ENCODE data around the gene PDRG1. TPM values are rescaled to one million over a fixed set of nuclear protein-coding genes. Genes with fewer than 3 reads are reported as not detected.
A peak's percentile ranks its signal among the peaks of the same experiment; 100 is the strongest.

PDRG1 gene
- 2.2 and 2.7 TPM in 2 replicates for total RNA-seq

DNA sequence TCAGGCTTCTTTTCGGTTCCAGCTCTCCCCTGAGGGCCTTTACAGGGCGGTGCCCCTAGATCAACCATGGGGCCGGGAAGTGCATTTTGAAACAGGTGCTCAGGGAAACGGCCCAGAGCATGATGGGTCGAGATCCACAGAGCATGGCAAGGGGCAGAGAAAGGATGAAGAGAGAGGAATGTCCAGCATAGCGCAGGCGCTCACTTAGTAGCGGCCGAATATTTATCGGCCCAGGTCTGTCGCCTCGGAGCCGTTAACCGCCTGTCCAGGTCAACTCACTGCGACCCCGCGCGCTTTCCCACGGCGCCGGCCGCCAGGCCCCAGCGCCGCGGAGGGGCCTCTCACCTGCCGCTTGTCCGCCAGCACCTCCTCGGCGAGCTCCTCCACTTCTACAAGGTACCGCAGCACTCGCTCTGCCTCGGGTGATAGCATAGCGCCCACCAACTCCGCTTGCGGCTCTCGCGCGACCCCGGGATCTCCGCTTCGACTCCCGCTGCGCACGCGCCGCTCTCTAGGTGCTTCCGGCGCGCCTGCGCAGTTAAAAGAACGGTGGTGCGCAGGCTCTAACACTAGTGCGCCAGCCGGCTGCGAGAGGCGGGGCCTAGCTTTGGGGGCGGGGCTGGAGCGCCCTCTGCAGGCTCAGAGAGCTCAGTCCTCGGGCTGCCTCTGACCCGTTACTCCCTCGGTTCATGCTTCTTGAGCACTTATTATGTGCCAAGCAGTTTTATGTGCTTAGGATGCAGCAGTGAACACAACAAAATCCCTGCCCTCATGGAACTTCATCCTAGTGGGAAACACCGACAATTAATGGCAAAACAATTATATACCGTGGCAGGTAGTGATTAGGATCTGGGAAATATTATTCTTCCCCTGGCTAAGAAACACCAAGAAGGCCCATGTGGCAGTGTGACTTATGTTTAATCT is at the start of gene PDRG1:
TSS of gene PDRG1 (minus strand) at position 517 of the 924 bp plus-strand sequence. CDS start at position 432, 85 bp downstream.
- Histone ChIP-seq H3K36me3 (ENCODE audit: insufficient read depth, low read length) (peaks cover 23% of the 10 kb centered on the region), H3K9me3 (ENCODE audit: low read depth, low read length) (no peaks in the 10 kb centered on the region), H4K20me1 (ENCODE audit: insufficient read depth, low read length) (peaks cover 13% of the 10 kb centered on the region), H3K27ac (ENCODE audit: low read depth, low read length) (peak within 1 kb of the TSS; percentile 91), H3K4me2 (ENCODE audit: insufficient read depth, low read length) (peak within 1 kb of the TSS; percentile 93), H3K4me3 (ENCODE audit: insufficient read depth, low read length) (peak within 1 kb of the TSS; percentile 99), H3K79me2 (ENCODE audit: insufficient read depth, low read length) (peaks cover 30% of the 10 kb centered on the region), H3K27me3 (ENCODE audit: insufficient read depth, low read length) (no peaks in the 10 kb centered on the region), H2AFZ (ENCODE audit: low read length) (peak within 1 kb of the TSS; percentile 92), H3K4me1 (ENCODE audit: insufficient read depth, low read length) (peaks cover 9% of the 10 kb centered on the region)
- TF ChIP-seq, protein P1, sequence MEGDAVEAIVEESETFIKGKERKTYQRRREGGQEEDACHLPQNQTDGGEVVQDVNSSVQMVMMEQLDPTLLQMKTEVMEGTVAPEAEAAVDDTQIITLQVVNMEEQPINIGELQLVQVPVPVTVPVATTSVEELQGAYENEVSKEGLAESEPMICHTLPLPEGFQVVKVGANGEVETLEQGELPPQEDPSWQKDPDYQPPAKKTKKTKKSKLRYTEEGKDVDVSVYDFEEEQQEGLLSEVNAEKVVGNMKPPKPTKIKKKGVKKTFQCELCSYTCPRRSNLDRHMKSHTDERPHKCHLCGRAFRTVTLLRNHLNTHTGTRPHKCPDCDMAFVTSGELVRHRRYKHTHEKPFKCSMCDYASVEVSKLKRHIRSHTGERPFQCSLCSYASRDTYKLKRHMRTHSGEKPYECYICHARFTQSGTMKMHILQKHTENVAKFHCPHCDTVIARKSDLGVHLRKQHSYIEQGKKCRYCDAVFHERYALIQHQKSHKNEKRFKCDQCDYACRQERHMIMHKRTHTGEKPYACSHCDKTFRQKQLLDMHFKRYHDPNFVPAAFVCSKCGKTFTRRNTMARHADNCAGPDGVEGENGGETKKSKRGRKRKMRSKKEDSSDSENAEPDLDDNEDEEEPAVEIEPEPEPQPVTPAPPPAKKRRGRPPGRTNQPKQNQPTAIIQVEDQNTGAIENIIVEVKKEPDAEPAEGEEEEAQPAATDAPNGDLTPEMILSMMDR (IDR thresholded peaks at IDR 0.05; ENCODE audit: extremely low read depth, low read depth, low read length): peak; percentile 97
- DNase-seq (ENCODE audit: insufficient read length, low spot score, missing footprints): peak; percentile 98

DNA sequence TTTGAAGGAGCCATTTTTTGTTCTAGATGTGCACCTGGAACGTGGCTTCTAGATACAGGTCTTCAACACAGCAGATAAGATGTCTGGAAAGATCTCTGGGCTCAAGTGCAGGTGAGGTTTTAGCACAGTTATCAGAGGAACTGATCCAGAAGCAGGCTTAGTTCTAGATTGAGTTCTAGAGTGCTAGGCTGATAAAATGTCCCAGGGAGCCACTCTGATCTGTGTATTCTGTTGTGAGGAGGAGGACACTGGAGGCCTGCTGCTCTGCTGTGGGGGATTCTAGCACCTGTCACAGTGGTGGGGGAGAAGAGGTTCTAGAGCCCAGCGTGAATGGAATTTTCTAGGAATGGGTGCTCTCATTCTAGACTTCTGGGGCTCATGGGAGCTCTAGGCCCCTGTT is 46.4 kb upstream of the PDRG1 start:
- no peak for DNase-seq (ENCODE audit: insufficient read length, low spot score, missing footprints)
- TF ChIP-seq, protein P1 (IDR thresholded peaks at IDR 0.05; ENCODE audit: extremely low read depth, low read depth, low read length): no peak
- Histone ChIP-seq H3K27me3 (ENCODE audit: insufficient read depth, low read length) (peaks cover 20% of the 10 kb centered on the region), H3K36me3 (ENCODE audit: insufficient read depth, low read length) (no peaks in the 10 kb centered on the region), H3K4me1 (ENCODE audit: insufficient read depth, low read length) (no peaks in the 10 kb centered on the region), H3K27ac (ENCODE audit: low read depth, low read length) (no peak overlapping the region), H3K79me2 (ENCODE audit: insufficient read depth, low read length) (no peaks in the 10 kb centered on the region), H2AFZ (ENCODE audit: low read length) (no peak overlapping the region), H4K20me1 (ENCODE audit: insufficient read depth, low read length) (no peaks in the 10 kb centered on the region), H3K4me2 (ENCODE audit: insufficient read depth, low read length) (no peak overlapping the region), H3K4me3 (ENCODE audit: insufficient read depth, low read length) (no peak overlapping the region), H3K9me3 (ENCODE audit: low read depth, low read length) (no peaks in the 10 kb centered on the region)

DNA sequence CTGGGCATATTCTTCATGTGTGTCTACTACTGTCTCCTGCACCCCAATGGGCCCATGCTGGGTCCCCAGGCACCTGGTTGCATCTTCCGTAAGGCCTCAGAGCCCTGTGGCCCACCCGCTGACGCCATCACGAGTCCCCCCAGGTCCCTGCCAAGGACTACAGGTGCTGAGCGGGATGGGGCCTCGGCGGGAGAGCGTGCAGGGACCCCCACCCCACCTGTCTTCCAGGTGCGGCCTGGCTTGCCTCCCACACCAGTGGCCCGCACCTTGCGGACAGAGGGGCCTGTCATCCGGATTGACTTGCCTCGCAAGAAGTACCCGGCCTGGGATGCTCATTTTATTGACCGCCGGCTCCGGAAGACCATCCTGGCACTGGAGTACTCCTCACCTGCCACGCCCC is 45.1 kb upstream of the PDRG1 start:
- no peak overlapping the region for H2AFZ ChIP-seq (ENCODE audit: low read length)
- H3K79me2 ChIP-seq (ENCODE audit: insufficient read depth, low read length): no peaks in the 10 kb centered on the region
- H3K4me2 ChIP-seq (ENCODE audit: insufficient read depth, low read length): no peak overlapping the region
- TF ChIP-seq, protein P1 (IDR thresholded peaks at IDR 0.05; ENCODE audit: extremely low read depth, low read depth, low read length): no peak
- H3K36me3 ChIP-seq (ENCODE audit: insufficient read depth, low read length): no peaks in the 10 kb centered on the region
- H3K4me3 ChIP-seq (ENCODE audit: insufficient read depth, low read length): no peak overlapping the region
- peaks cover 20% of the 10 kb centered on the region for H3K27me3 ChIP-seq (ENCODE audit: insufficient read depth, low read length)
- H4K20me1 ChIP-seq (ENCODE audit: insufficient read depth, low read length): no peaks in the 10 kb centered on the region
- DNase-seq (ENCODE audit: insufficient read length, low spot score, missing footprints): no peak
- no peaks in the 10 kb centered on the region for H3K4me1 ChIP-seq (ENCODE audit: insufficient read depth, low read length)
- H3K9me3 ChIP-seq (ENCODE audit: low read depth, low read length): no peaks in the 10 kb centered on the region
- no peak overlapping the region for H3K27ac ChIP-seq (ENCODE audit: low read depth, low read length)

DNA sequence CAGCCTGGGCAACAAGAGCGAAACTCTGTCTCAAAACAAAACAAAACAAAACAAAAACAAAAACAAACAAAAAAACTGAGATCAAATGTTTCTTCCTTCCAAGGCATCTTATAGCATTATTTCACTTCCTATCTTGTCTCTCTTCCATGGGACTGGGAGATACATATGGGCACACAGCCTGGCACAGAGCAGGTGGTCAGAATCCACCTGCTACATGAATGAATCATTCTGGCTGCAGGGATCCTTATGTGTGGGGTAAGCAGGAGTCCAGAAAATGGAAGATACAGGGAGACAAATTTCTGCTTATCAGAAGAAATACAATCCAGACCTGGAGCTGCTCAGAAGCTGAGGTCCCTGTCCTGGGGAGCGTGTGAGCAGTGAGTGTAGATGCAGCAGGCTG is 40.2 kb upstream of the PDRG1 start:
- TF ChIP-seq, protein P1 (IDR thresholded peaks at IDR 0.05; ENCODE audit: extremely low read depth, low read depth, low read length): no peak

More for the DNA sequence above, 40.2 kb upstream of the PDRG1 start:
- Histone ChIP-seq H3K79me2 (ENCODE audit: insufficient read depth, low read length) (no peaks in the 10 kb centered on the region), H4K20me1 (ENCODE audit: insufficient read depth, low read length) (no peaks in the 10 kb centered on the region), H3K4me2 (ENCODE audit: insufficient read depth, low read length) (no peak overlapping the region), H3K4me3 (ENCODE audit: insufficient read depth, low read length) (no peak overlapping the region), H3K4me1 (ENCODE audit: insufficient read depth, low read length) (no peaks in the 10 kb centered on the region), H3K9me3 (ENCODE audit: low read depth, low read length) (no peaks in the 10 kb centered on the region), H3K27ac (ENCODE audit: low read depth, low read length) (no peak overlapping the region), H3K36me3 (ENCODE audit: insufficient read depth, low read length) (no peaks in the 10 kb centered on the region), H2AFZ (ENCODE audit: low read length) (no peak overlapping the region), H3K27me3 (ENCODE audit: insufficient read depth, low read length) (peaks cover 20% of the 10 kb centered on the region)
- no peak for DNase-seq (ENCODE audit: insufficient read length, low spot score, missing footprints)

All from osteoblast (primary cell).